GM12801 (cell line): ENCODE data around the gene GALNT11.

Source experiments
- CTCF ChIP-seq: IDR thresholded peaks from one replicate; pipeline ENCODE4 v1.5.1; 2011; ENCODE audit warnings: control low read depth; ENCODE audit not compliant: insufficient read length; ENCODE audit errors: extremely low read depth

Gene GALNT11

DNA sequence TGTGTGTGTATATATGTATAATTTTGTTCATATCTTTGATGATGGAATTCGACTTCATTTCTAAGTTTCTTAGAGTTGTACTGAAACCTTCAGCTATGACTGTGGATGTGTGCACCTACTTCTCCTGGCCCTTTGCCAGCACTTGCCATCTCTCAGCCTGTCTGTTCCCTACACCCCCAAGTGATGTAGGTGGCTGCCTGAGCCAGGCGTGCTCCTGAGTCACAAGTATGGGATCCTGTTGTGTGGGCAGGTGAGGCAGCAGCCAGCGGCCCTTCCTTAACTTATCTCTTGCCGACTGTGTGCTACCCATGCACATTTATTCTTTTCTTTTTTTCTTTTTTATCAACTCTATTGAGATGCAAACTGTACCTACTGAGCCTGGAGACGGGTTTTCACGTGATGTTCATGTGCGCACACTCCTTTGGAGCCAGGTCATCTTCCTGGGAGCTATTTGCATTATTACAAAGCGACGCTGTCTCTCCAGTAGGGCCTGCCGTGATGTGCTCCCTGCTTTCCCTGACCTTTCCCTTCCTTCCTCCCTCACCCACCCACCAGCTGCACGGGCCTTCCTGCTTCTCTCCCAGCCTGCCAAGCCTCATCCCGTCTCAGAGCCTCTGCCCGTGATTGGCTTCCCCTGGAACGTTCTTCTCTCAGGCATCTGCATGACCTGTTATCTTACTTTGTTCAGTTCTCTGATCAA is 31.3 kb upstream of the GALNT11 start:
- no peak for TF ChIP-seq CTCF

DNA sequence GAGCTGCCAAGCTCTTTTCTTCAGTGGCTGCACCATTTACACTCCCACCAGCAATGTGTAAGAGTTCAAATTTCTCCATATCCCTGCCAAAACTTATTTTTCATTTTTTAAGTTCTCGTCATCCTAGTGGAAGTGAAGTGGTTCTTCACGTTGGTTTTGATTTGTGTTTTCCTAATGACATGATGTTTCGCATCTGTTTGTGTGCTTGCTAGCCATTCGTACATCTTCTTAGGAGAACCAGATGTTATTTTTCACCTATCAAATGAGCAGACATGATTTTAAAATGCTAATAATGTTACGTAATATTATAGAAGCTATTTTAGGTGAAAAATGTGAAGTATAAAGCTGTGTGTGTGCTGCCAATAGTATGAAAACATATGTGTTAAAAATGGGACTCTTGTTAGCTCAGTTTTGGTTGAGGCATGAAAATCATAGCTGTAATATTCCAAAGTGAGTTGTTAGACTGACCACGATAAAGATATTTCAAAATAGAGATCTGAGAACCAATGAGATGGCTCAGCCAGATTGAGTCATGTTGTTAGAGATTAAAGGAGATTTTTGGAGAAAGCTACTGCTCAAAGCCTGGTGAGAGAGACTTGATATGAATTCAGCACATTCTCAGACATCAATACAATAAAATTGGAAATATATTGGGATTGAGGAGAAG is 25.9 kb upstream of the GALNT11 start:
- TF ChIP-seq CTCF = no peak

DNA sequence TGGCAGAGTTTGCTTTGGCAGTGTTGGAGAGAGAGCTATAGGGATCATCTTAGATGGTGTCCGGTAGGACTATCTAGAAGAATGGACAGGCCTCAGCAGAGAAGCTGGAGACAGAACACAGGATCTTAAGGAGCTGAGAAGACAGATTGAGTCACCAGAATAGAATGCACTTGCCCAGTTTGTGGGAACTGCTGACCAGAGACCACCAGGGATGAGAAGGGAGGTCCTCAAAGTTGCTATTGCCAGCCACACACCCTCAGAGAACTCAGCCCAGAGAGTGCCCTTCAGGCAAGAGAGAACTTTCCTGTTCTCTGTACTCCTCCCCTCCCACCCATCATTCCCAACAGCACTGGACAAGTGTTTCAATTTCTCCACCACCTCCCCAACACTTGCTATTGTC is 25.3 kb upstream of the GALNT11 start:
- TF ChIP-seq CTCF = no peak

GRCh38 chr7:152006336-152006735 is 19.1 kb upstream of the GALNT11 start:
- TF ChIP-seq CTCF = no peak

- no peak for TF ChIP-seq CTCF
Observed at GRCh38 chr7:152011860-152012259, 13.6 kb upstream of the GALNT11 start.

DNA sequence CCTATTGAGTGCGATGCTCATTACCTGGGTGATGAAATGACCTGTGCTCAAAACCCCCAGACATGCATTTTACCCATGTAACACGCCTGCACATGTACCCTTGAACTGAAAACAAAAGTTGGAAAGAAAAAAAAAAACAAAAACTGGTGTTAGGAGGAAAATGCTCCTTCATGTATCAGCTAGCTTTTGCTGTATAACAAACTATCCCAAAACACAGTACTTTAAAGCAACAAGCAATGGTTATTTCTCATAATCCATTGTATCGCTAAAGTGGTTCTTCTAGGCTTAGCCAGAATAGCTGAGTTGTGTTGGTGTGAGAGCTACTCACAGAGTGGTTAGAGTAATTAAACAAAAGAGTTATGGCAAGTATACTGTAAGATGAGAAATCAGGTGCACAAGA is 12.2 kb upstream of the GALNT11 start:
- no peak for TF ChIP-seq CTCF

- no peak for TF ChIP-seq CTCF
Observed at GRCh38 chr7:152013974-152014373, 11.5 kb upstream of the GALNT11 start.
